GM23338 (cell line): Measurements from ENCODE around the gene ATF7. TPM values are rescaled to one million over a fixed set of nuclear protein-coding genes. Genes with fewer than 3 reads are reported as not detected.

Experiments
- ATAC-seq: fragments of 200-7000 bp; cut with Tn5 transposase; 3 replicates; pipeline ENCODE4 v1.9.1; 2020
- DNase-seq: peaks from one replicate; pipeline ENCODE4 v3.0.0-alpha.2; 2015; ENCODE audit warnings: low spot score
- H2AFZ ChIP-seq: fragments of 200-600 bp; sonication (generic); 2 replicates; pipeline ENCODE4 v1.8.0; 2016; ENCODE audit warnings: antibody characterized with exemption, mild to moderate bottlenecking, moderate library complexity
- H3F3A ChIP-seq: fragments of 200-600 bp; sonication (generic); replicated peaks from 2 replicates; pipeline ENCODE4 v1.8.0; 2017; ENCODE audit warnings: antibody characterized with exemption, mixed run types, low read depth
- H3K27ac ChIP-seq: fragments of 200-600 bp; sonication (generic); 2 replicates; pipeline ENCODE4 v1.6.1; 2016; ENCODE audit warnings: low read depth
- H3K27me3 ChIP-seq: fragments of 200-600 bp; sonication (generic); 2 replicates; pipeline ENCODE4 v1.8.0; 2016; ENCODE audit warnings: mild to moderate bottlenecking, mixed run types, moderate library complexity; ENCODE audit not compliant: insufficient read depth
- H3K36me3 ChIP-seq: fragments of 200-600 bp; sonication (generic); 2 replicates; pipeline ENCODE4 v1.8.0; 2016; ENCODE audit warnings: mild to moderate bottlenecking; ENCODE audit not compliant: insufficient read depth
- H3K4me1 ChIP-seq: fragments of 200-600 bp; sonication (generic); 2 replicates; pipeline ENCODE4 v1.8.0; 2016; ENCODE audit warnings: mild to moderate bottlenecking, moderate library complexity; ENCODE audit not compliant: insufficient read depth
- H3K4me2 ChIP-seq: fragments of 200-600 bp; sonication (generic); 2 replicates; pipeline ENCODE4 v1.7.1; 2017; ENCODE audit warnings: mixed run types
- H3K4me3 ChIP-seq: fragments of 200-600 bp; sonication (generic); 2 replicates; pipeline ENCODE4 v1.6.1; 2016; ENCODE audit warnings: mixed run types
- H3K79me2 ChIP-seq: fragments of 200-600 bp; sonication (generic); replicated peaks from 2 replicates; pipeline ENCODE4 v1.8.0; 2017; ENCODE audit warnings: mild to moderate bottlenecking; ENCODE audit not compliant: insufficient read depth
- H3K9me2 ChIP-seq: fragments of 200-600 bp; sonication (generic); 2 replicates; pipeline ENCODE4 v1.8.0; 2017; ENCODE audit not compliant: insufficient read depth
- H4K20me1 ChIP-seq: fragments of 200-600 bp; sonication (generic); replicated peaks from 2 replicates; pipeline ENCODE4 v1.8.0; 2017; ENCODE audit warnings: mild to moderate bottlenecking; ENCODE audit not compliant: insufficient read depth
- H3K27ac Mint-ChIP-seq: 2 replicates; pipeline ENCODE4 v1.8.0; 2020; ENCODE audit warnings: inconsistent platforms, mild to moderate bottlenecking, moderate library complexity, mixed read lengths
- H3K27me3 Mint-ChIP-seq: 3 replicates; pipeline ENCODE4 v1.8.0; 2022; ENCODE audit warnings: low read depth, mild to moderate bottlenecking, moderate library complexity, mixed read lengths, inconsistent platforms; ENCODE audit not compliant: insufficient read depth, poor library complexity
- H3K36me3 Mint-ChIP-seq: 3 replicates; pipeline ENCODE4 v1.8.0; 2021; ENCODE audit warnings: low read depth, mild to moderate bottlenecking, inconsistent platforms, moderate library complexity, mixed read lengths
- H3K4me1 Mint-ChIP-seq: 3 replicates; pipeline ENCODE4 v1.8.0; 2020; ENCODE audit warnings: mild to moderate bottlenecking, inconsistent platforms, mixed read lengths
- H3K4me3 Mint-ChIP-seq: 3 replicates; pipeline ENCODE4 v1.8.0; 2021; ENCODE audit warnings: moderate library complexity, mild to moderate bottlenecking, inconsistent platforms, mixed read lengths
- H3K9me3 Mint-ChIP-seq: 3 replicates; pipeline ENCODE4 v1.8.0; 2020; ENCODE audit warnings: moderate library complexity, mild to moderate bottlenecking, inconsistent platforms, mixed read lengths
- EZH2 ChIP-seq: fragments of 200-600 bp; sonication (generic); IDR thresholded peaks from one replicate; pipeline ENCODE4 v1.8.0; 2017; ENCODE audit warnings: antibody characterized with exemption, mild to moderate bottlenecking, low read depth; ENCODE audit not compliant: unreplicated experiment
- POLR2AphosphoS5 ChIP-seq: IDR thresholded peaks from 2 replicates; pipeline ENCODE4 v1.6.1; 2016; ENCODE audit warnings: antibody characterized with exemption, low read depth
- polyA plus RNA-seq: library from polyadenylated mRNA; unstranded; fragments of >200 nt; fragmentation: Nextera tagmentation; extraction: Ambion mirVana; gene quantifications from 2 replicates; pipeline ENCODE4 v1.2.1, GENCODE V29; 2016
- total RNA-seq: library from RNA; depleted of rRNA; stranded (reverse); fragments of >200 nt; shearing (Covaris generic); gene quantifications from 2 replicates; pipeline ENCODE4 v1.2.3, GENCODE V29; 2014
- TF ChIP-seq, protein P1 (sequence below), 2 experiments: fragments of 200-600 bp in 1 of 2; sonication (generic) in 1 of 2; conservative IDR thresholded peaks; 2 replicates each; pipeline versions ENCODE4 v1.5.1 to v1.6.1; 2016 to 2017; ENCODE audit warnings: antibody characterized with exemption in 2 of 2, low read depth in 2 of 2, mild to moderate bottlenecking in 2 of 2, moderate library complexity in 1 of 2
- TF ChIP-seq, protein P2 (sequence below): fragments of 250-450 bp; sonication (Bioruptor Pico); IDR thresholded peaks from 2 replicates; pipeline ENCODE4 v1.5.0; 2020; ENCODE audit warnings: mild to moderate bottlenecking, moderate library complexity

Gene ATF7
- total and polyA plus RNA-seq, 2 experiments from 2014 or later: 13.9 to 16.3 TPM

DNA sequence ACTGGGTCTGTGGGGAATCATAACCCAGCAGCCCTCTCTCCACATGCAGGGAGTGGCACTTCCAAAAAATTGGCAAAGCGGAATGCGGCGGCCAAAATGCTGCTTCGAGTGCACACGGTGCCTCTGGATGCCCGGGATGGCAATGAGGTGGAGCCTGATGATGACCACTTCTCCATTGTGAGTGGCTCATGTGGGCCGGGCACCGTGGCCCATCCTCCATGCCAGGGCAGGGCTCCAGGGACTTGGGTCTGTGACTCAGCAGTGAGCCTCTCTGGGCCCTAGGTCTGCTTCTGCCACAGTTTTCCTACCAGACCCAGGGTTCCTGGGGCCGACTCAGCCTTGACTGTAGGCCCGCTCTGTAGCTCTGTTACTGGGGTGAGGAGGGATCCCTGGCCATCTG, 121.1 kb downstream of the ATF7 start:
- H3K27me3 Mint-ChIP-seq: peaks cover 17% of the 10 kb centered on the region
- H3K79me2 ChIP-seq: peaks cover 12% of the 10 kb centered on the region
- H3K36me3 ChIP-seq: no peaks in the 10 kb centered on the region; the same call in 1 of the 2 replicates
- H3K4me1 Mint-ChIP-seq: peaks cover 16% of the 10 kb centered on the region
- peaks cover 6% of the 10 kb centered on the region for H3F3A ChIP-seq
- DNase-seq: no peak
- no peak overlapping the region; the same call in 2 of the 3 replicates for H3K4me3 Mint-ChIP-seq
- H3K9me2 ChIP-seq: no peaks in the 10 kb centered on the region
- H3K27me3 ChIP-seq: no peaks in the 10 kb centered on the region
- H3K27ac Mint-ChIP-seq: peak overlapping the region; percentile 27; the same call in 1 of the 2 replicates
- H3K4me3 ChIP-seq: no peak overlapping the region
- ATAC-seq: no peak
- no peaks in the 10 kb centered on the region; the same call in 2 of the 3 replicates for H3K9me3 Mint-ChIP-seq
- H3K4me1 ChIP-seq: peaks cover 10% of the 10 kb centered on the region
- no peak overlapping the region for H3K27ac ChIP-seq
- peaks cover 35% of the 10 kb centered on the region for H3K36me3 Mint-ChIP-seq
- H2AFZ ChIP-seq: no peak overlapping the region
- no peak overlapping the region for H3K4me2 ChIP-seq
- H4K20me1 ChIP-seq: no peaks in the 10 kb centered on the region
- TF ChIP-seq, protein P1, sequence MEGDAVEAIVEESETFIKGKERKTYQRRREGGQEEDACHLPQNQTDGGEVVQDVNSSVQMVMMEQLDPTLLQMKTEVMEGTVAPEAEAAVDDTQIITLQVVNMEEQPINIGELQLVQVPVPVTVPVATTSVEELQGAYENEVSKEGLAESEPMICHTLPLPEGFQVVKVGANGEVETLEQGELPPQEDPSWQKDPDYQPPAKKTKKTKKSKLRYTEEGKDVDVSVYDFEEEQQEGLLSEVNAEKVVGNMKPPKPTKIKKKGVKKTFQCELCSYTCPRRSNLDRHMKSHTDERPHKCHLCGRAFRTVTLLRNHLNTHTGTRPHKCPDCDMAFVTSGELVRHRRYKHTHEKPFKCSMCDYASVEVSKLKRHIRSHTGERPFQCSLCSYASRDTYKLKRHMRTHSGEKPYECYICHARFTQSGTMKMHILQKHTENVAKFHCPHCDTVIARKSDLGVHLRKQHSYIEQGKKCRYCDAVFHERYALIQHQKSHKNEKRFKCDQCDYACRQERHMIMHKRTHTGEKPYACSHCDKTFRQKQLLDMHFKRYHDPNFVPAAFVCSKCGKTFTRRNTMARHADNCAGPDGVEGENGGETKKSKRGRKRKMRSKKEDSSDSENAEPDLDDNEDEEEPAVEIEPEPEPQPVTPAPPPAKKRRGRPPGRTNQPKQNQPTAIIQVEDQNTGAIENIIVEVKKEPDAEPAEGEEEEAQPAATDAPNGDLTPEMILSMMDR (conservative IDR thresholded peaks at IDR 0.05; ENCODE audit: low read depth in 2 of 2): no peak
- TF ChIP-seq EZH2 (no peak), POLR2AphosphoS5 (no peak)
- TF ChIP-seq, protein P2, sequence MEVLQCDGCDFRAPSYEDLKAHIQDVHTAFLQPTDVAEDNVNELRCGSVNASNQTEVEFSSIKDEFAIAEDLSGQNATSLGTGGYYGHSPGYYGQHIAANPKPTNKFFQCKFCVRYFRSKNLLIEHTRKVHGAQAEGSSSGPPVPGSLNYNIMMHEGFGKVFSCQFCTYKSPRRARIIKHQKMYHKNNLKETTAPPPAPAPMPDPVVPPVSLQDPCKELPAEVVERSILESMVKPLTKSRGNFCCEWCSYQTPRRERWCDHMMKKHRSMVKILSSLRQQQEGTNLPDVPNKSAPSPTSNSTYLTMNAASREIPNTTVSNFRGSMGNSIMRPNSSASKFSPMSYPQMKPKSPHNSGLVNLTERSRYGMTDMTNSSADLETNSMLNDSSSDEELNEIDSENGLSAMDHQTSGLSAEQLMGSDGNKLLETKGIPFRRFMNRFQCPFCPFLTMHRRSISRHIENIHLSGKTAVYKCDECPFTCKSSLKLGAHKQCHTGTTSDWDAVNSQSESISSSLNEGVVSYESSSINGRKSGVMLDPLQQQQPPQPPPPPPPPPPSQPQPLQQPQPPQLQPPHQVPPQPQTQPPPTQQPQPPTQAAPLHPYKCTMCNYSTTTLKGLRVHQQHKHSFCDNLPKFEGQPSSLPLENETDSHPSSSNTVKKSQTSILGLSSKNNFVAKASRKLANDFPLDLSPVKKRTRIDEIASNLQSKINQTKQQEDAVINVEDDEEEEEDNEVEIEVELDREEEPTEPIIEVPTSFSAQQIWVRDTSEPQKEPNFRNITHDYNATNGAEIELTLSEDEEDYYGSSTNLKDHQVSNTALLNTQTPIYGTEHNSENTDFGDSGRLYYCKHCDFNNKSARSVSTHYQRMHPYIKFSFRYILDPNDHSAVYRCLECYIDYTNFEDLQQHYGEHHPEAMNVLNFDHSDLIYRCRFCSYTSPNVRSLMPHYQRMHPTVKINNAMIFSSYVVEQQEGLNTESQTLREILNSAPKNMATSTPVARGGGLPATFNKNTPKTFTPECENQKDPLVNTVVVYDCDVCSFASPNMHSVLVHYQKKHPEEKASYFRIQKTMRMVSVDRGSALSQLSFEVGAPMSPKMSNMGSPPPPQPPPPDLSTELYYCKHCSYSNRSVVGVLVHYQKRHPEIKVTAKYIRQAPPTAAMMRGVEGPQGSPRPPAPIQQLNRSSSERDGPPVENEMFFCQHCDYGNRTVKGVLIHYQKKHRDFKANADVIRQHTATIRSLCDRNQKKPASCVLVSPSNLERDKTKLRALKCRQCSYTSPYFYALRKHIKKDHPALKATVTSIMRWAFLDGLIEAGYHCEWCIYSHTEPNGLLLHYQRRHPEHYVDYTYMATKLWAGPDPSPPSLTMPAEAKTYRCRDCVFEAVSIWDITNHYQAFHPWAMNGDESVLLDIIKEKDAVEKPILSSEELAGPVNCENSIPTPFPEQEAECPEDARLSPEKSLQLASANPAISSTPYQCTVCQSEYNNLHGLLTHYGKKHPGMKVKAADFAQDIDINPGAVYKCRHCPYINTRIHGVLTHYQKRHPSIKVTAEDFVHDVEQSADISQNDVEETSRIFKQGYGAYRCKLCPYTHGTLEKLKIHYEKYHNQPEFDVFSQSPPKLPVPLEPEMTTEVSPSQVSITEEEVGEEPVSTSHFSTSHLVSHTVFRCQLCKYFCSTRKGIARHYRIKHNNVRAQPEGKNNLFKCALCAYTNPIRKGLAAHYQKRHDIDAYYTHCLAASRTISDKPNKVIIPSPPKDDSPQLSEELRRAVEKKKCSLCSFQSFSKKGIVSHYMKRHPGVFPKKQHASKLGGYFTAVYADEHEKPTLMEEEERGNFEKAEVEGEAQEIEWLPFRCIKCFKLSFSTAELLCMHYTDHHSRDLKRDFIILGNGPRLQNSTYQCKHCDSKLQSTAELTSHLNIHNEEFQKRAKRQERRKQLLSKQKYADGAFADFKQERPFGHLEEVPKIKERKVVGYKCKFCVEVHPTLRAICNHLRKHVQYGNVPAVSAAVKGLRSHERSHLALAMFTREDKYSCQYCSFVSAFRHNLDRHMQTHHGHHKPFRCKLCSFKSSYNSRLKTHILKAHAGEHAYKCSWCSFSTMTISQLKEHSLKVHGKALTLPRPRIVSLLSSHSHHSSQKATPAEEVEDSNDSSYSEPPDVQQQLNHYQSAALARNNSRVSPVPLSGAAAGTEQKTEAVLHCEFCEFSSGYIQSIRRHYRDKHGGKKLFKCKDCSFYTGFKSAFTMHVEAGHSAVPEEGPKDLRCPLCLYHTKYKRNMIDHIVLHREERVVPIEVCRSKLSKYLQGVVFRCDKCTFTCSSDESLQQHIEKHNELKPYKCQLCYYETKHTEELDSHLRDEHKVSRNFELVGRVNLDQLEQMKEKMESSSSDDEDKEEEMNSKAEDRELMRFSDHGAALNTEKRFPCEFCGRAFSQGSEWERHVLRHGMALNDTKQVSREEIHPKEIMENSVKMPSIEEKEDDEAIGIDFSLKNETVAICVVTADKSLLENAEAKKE (CRISPR knock-in tag): no peak
